ENCODE measurements around the gene LRBA. TPM values are rescaled to one million over a fixed set of nuclear protein-coding genes. Genes with fewer than 3 reads are reported as not detected.

Gene LRBA
- total and polyA plus RNA-seq, 5 donors from 2014 or later: 23.0 to 95.3 (median 25.4) TPM

DNA sequence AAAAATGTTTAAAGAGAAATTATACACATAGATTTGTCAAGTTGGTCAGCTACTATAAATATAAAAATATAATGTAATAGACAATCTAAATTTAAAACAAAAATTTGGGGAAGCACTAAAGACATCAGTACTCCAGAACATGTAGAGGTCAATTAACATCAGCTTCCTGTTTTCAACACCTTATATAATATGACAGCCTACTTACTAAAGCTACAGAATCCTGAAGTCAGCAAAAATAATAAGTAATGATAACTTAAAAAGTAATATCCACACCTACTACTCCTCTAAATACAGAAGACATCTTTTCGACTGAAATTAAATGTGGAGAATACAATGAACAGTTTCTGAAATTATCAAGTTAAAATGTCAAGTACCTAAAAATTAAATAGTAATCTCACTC, 118.6 kb downstream of the LRBA start:
- Histone ChIP-seq H3K27me3 (ENCODE audit: control insufficient read depth, insufficient read depth, low read length) (no peaks in the 10 kb centered on the region), H3K9me3 (ENCODE audit: control insufficient read depth in 2 of 2, low read length in 2 of 2) (no peaks in the 10 kb centered on the region), H3K4me1 (ENCODE audit: control insufficient read depth, insufficient read depth, low read length, poor library complexity, severe bottlenecking) (no peaks in the 10 kb centered on the region), H3K27ac (ENCODE audit: insufficient read depth, low read length, poor library complexity, severe bottlenecking) (no peak overlapping the region), H3K4me3 (ENCODE audit: low read depth, low read length) (no peak overlapping the region), H3K36me3 (ENCODE audit: control insufficient read depth, insufficient read depth, low read length) (peaks cover 53% of the 10 kb centered on the region)
- H3K4me1 Mint-ChIP-seq: peaks cover 2 to 19% (median 9%) of the 10 kb centered on the region in 4 donors
- no peaks in the 10 kb centered on the region for H3K27me3 Mint-ChIP-seq
- DNase-seq (no peak), ATAC-seq (ENCODE audit: low read depth in 2 of 2) (no peak)
- peaks cover 0 to 2% (median 0%) of the 10 kb centered on the region in 7 donors for H3K9me3 Mint-ChIP-seq
- no peak overlapping the region for H3K4me3 Mint-ChIP-seq
- H3K36me3 Mint-ChIP-seq: peaks cover 46% of the 10 kb centered on the region
- H3K27ac Mint-ChIP-seq: peak overlapping the region in 1 of 3 donors; percentile 78

- H3K36me3 Mint-ChIP-seq: peaks cover 23% of the 10 kb centered on the region
- Histone ChIP-seq H3K9me3 (ENCODE audit: control insufficient read depth in 2 of 2, low read length in 2 of 2) (no peaks in the 10 kb centered on the region), H3K27me3 (ENCODE audit: control insufficient read depth, insufficient read depth, low read length) (no peaks in the 10 kb centered on the region), H3K36me3 (ENCODE audit: control insufficient read depth, insufficient read depth, low read length) (peaks cover 25% of the 10 kb centered on the region), H3K4me1 (ENCODE audit: control insufficient read depth, insufficient read depth, low read length, poor library complexity, severe bottlenecking) (peaks cover 3% of the 10 kb centered on the region), H3K4me3 (ENCODE audit: low read depth, low read length) (no peak overlapping the region), H3K27ac (ENCODE audit: insufficient read depth, low read length, poor library complexity, severe bottlenecking) (no peak overlapping the region)
- no peaks in the 10 kb centered on the region for H3K27me3 Mint-ChIP-seq
- peak overlapping the region in 1 of 3 donors; percentile 2 for H3K27ac Mint-ChIP-seq
- no peak for DNase-seq
- H3K4me3 Mint-ChIP-seq: no peak overlapping the region
- no peaks in the 10 kb centered on the region for H3K9me3 Mint-ChIP-seq
- ATAC-seq (ENCODE audit: low read depth in 2 of 2): no peak
- H3K4me1 Mint-ChIP-seq: peaks cover 9 to 27% (median 14%) of the 10 kb centered on the region in 4 donors
Observed at GRCh38 chr4:150890246-150890645, 124.8 kb downstream of the LRBA start.

- no peaks in the 10 kb centered on the region for H3K9me3 Mint-ChIP-seq
- H3K36me3 ChIP-seq (ENCODE audit: control insufficient read depth, insufficient read depth, low read length): peaks cover 25% of the 10 kb centered on the region
- no peak overlapping the region for H3K27ac ChIP-seq (ENCODE audit: insufficient read depth, low read length, poor library complexity, severe bottlenecking)
- H3K36me3 Mint-ChIP-seq: peaks cover 23% of the 10 kb centered on the region
- H3K27me3 Mint-ChIP-seq: no peaks in the 10 kb centered on the region
- no peak for ATAC-seq (ENCODE audit: low read depth in 2 of 2)
- H3K4me3 Mint-ChIP-seq: no peak overlapping the region
- H3K4me3 ChIP-seq (ENCODE audit: low read depth, low read length): no peak overlapping the region
- no peaks in the 10 kb centered on the region for H3K27me3 ChIP-seq (ENCODE audit: control insufficient read depth, insufficient read depth, low read length)
- no peak for DNase-seq
- peaks cover 4% of the 10 kb centered on the region for H3K4me1 ChIP-seq (ENCODE audit: control insufficient read depth, insufficient read depth, low read length, poor library complexity, severe bottlenecking)
- no peak overlapping the region for H3K27ac Mint-ChIP-seq
- H3K9me3 ChIP-seq (ENCODE audit: control insufficient read depth in 2 of 2, low read length in 2 of 2): no peaks in the 10 kb centered on the region
- H3K4me1 Mint-ChIP-seq: peaks cover 9 to 34% (median 15%) of the 10 kb centered on the region in 4 donors
Observed at GRCh38 chr4:150889306-150889705, 125.8 kb downstream of the LRBA start.

DNA sequence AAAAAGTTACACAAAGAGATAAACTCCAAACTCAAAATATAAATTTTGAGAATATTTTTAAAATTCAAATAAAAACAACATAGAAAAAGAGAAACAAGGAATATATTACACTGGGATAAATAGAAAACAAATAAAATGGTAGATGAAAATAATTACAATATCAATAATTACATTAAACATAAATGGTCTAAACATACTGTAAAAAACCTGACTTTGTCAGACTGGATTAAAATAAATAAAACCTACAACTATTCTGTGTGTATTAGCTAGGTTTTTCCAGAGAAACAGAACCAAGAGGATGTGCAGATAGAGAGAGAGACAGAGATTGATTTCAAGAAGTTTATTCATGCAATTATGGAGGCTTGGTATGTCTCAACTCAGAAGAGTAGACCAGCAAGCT, 126.5 kb downstream of the LRBA start:
- H3K9me3 Mint-ChIP-seq: no peaks in the 10 kb centered on the region

DNA sequence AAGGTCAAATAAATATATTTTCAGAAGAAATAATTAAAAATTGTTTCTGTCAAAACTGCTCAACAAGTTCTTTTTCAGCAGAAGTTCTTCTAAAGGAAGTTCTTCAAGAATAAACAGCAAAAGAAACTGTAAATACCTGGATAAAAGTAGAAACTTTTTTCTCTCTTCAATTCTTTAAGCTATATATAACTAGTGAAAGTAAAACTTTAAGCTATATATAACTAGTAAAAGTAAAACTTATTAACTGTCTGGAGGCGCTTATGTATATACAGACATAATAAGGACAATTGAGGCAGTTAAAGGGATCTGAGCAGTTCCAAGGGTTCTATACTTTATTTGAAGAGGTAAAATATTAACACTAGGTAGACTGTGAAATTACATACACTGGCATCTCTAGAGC, 126.9 kb downstream of the LRBA start:
- Mint-ChIP-seq H3K27ac (no peak overlapping the region), H3K36me3 (peaks cover 23% of the 10 kb centered on the region), H3K4me1 (peaks cover 9 to 37% (median 17%) of the 10 kb centered on the region in 4 donors)

More for the DNA sequence above, 126.5 kb downstream of the LRBA start:
- peaks cover 23% of the 10 kb centered on the region for H3K36me3 ChIP-seq (ENCODE audit: control insufficient read depth, insufficient read depth, low read length)
- no peak overlapping the region for H3K4me3 ChIP-seq (ENCODE audit: low read depth, low read length)
- H3K4me1 Mint-ChIP-seq: peaks cover 9 to 37% (median 17%) of the 10 kb centered on the region in 4 donors
- no peaks in the 10 kb centered on the region for H3K27me3 ChIP-seq (ENCODE audit: control insufficient read depth, insufficient read depth, low read length)
- H3K27ac ChIP-seq (ENCODE audit: insufficient read depth, low read length, poor library complexity, severe bottlenecking): no peak overlapping the region
- H3K4me3 Mint-ChIP-seq: no peak overlapping the region
- DNase-seq: no peak
- peaks cover 23% of the 10 kb centered on the region for H3K36me3 Mint-ChIP-seq
- H3K4me1 ChIP-seq (ENCODE audit: control insufficient read depth, insufficient read depth, low read length, poor library complexity, severe bottlenecking): peaks cover 4% of the 10 kb centered on the region
- H3K9me3 ChIP-seq (ENCODE audit: control insufficient read depth in 2 of 2, low read length in 2 of 2): no peaks in the 10 kb centered on the region
- H3K27me3 Mint-ChIP-seq: no peaks in the 10 kb centered on the region
- no peak overlapping the region for H3K27ac Mint-ChIP-seq
- ATAC-seq (ENCODE audit: low read depth in 2 of 2): no peak

GRCh38 chr4:150886597-150886996, 128.5 kb downstream of the LRBA start:
- H3K27ac Mint-ChIP-seq: no peak overlapping the region

More for the DNA sequence above, 126.9 kb downstream of the LRBA start:
- no peak for ATAC-seq (ENCODE audit: low read depth in 2 of 2)
- H3K27me3 Mint-ChIP-seq: no peaks in the 10 kb centered on the region
- no peak overlapping the region for H3K4me3 ChIP-seq (ENCODE audit: low read depth, low read length)
- no peak for DNase-seq
- no peak overlapping the region for H3K4me3 Mint-ChIP-seq
- no peaks in the 10 kb centered on the region for H3K27me3 ChIP-seq (ENCODE audit: control insufficient read depth, insufficient read depth, low read length)
- no peak overlapping the region for H3K27ac ChIP-seq (ENCODE audit: insufficient read depth, low read length, poor library complexity, severe bottlenecking)
- peaks cover 23% of the 10 kb centered on the region for H3K36me3 ChIP-seq (ENCODE audit: control insufficient read depth, insufficient read depth, low read length)
- no peaks in the 10 kb centered on the region for H3K9me3 Mint-ChIP-seq
- H3K4me1 ChIP-seq (ENCODE audit: control insufficient read depth, insufficient read depth, low read length, poor library complexity, severe bottlenecking): peaks cover 4% of the 10 kb centered on the region
- no peaks in the 10 kb centered on the region for H3K9me3 ChIP-seq (ENCODE audit: control insufficient read depth in 2 of 2, low read length in 2 of 2)

DNA sequence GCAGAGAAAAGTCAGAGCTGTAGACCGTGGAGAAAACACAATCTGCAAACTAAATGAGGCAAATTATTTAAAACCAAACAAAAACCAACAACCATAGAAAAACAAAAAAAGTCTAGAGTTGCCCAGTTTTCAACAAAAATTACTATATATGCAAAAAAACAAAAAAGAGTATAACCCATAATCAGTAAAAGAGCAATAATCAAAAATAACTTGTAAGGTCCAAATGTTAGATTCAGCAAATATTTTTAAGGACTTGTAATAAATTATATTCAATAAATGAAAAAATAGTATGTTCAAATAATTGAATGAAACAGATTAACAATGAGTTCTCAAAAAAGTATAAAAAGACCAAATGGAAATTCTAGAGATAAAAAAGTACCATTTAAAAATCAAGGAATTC, 130.5 kb downstream of the LRBA start:
- H3K27me3 ChIP-seq (ENCODE audit: control insufficient read depth, insufficient read depth, low read length): no peaks in the 10 kb centered on the region
- H3K27ac Mint-ChIP-seq: peak overlapping the region in 2 of 3 donors; percentile 4 to 81
- H3K36me3 ChIP-seq (ENCODE audit: control insufficient read depth, insufficient read depth, low read length): peaks cover 21% of the 10 kb centered on the region
- H3K9me3 Mint-ChIP-seq: no peaks in the 10 kb centered on the region
- H3K4me3 Mint-ChIP-seq: peak overlapping the region in 1 of 4 donors; percentile 69
- peaks cover 27% of the 10 kb centered on the region for H3K36me3 Mint-ChIP-seq
- ATAC-seq (ENCODE audit: low read depth in 2 of 2) (no peak), DNase-seq (no peak)
- no peaks in the 10 kb centered on the region for H3K9me3 ChIP-seq (ENCODE audit: control insufficient read depth in 2 of 2, low read length in 2 of 2)
- peaks cover 4% of the 10 kb centered on the region for H3K4me1 ChIP-seq (ENCODE audit: control insufficient read depth, insufficient read depth, low read length, poor library complexity, severe bottlenecking)
- no peak overlapping the region for H3K4me3 ChIP-seq (ENCODE audit: low read depth, low read length)
- no peaks in the 10 kb centered on the region for H3K27me3 Mint-ChIP-seq
- H3K27ac ChIP-seq (ENCODE audit: insufficient read depth, low read length, poor library complexity, severe bottlenecking): no peak overlapping the region
- H3K4me1 Mint-ChIP-seq: peaks cover 10 to 30% (median 18%) of the 10 kb centered on the region in 4 donors

More at GRCh38 chr4:150886597-150886996, 128.5 kb downstream of the LRBA start:
- no peaks in the 10 kb centered on the region for H3K9me3 Mint-ChIP-seq
- no peaks in the 10 kb centered on the region for H3K27me3 ChIP-seq (ENCODE audit: control insufficient read depth, insufficient read depth, low read length)
- no peak overlapping the region for H3K27ac ChIP-seq (ENCODE audit: insufficient read depth, low read length, poor library complexity, severe bottlenecking)
- no peak for DNase-seq
- H3K4me3 Mint-ChIP-seq: no peak overlapping the region
- no peak for ATAC-seq (ENCODE audit: low read depth in 2 of 2)
- no peak overlapping the region for H3K4me3 ChIP-seq (ENCODE audit: low read depth, low read length)
- H3K9me3 ChIP-seq (ENCODE audit: control insufficient read depth in 2 of 2, low read length in 2 of 2): no peaks in the 10 kb centered on the region
- peaks cover 9 to 37% (median 17%) of the 10 kb centered on the region in 4 donors for H3K4me1 Mint-ChIP-seq
- H3K36me3 Mint-ChIP-seq: peaks cover 13% of the 10 kb centered on the region
- H3K4me1 ChIP-seq (ENCODE audit: control insufficient read depth, insufficient read depth, low read length, poor library complexity, severe bottlenecking): peaks cover 4% of the 10 kb centered on the region
- H3K27me3 Mint-ChIP-seq: no peaks in the 10 kb centered on the region
- H3K36me3 ChIP-seq (ENCODE audit: control insufficient read depth, insufficient read depth, low read length): peaks cover 12% of the 10 kb centered on the region

- Mint-ChIP-seq H3K27me3 (no peaks in the 10 kb centered on the region), H3K27ac (peak overlapping the region in 1 of 3 donors; percentile 35), H3K9me3 (peaks cover 0 to 13% (median 5%) of the 10 kb centered on the region in 7 donors), H3K4me1 (peaks cover 10 to 25% (median 15%) of the 10 kb centered on the region in 4 donors), H3K4me3 (no peak overlapping the region), H3K36me3 (peaks cover 53% of the 10 kb centered on the region)
- Histone ChIP-seq H3K27me3 (ENCODE audit: control insufficient read depth, insufficient read depth, low read length) (no peaks in the 10 kb centered on the region), H3K4me1 (ENCODE audit: control insufficient read depth, insufficient read depth, low read length, poor library complexity, severe bottlenecking) (no peaks in the 10 kb centered on the region), H3K4me3 (ENCODE audit: low read depth, low read length) (no peak overlapping the region), H3K36me3 (ENCODE audit: control insufficient read depth, insufficient read depth, low read length) (peaks cover 39% of the 10 kb centered on the region), H3K9me3 (ENCODE audit: control insufficient read depth in 2 of 2, low read length in 2 of 2) (peaks cover 5 to 9% of the 10 kb centered on the region in 2 experiments), H3K27ac (ENCODE audit: insufficient read depth, low read length, poor library complexity, severe bottlenecking) (no peak overlapping the region)
- ATAC-seq (ENCODE audit: low read depth in 2 of 2) (no peak), DNase-seq (no peak)
Observed at GRCh38 chr4:150875367-150875766, 139.7 kb downstream of the LRBA start.

All from CD4-positive, CD25-positive, alpha-beta regulatory T cell (primary cell).